Loucy (cell line): ENCODE results near the gene LAPTM4A.

Source experiments
- EZH2phosphoT487 ChIP-seq: fragments of 200-600 bp; IDR thresholded peaks from 2 replicates; pipeline ENCODE4 v1.6.1; 2018; ENCODE audit warnings: antibody characterized with exemption, mild to moderate bottlenecking, moderate library complexity, borderline replicate concordance
- TF ChIP-seq, protein P1 (sequence below): fragments of 200-600 bp; sonication (generic); conservative IDR thresholded peaks from 2 replicates; pipeline ENCODE4 v1.5.1; 2014; ENCODE audit warnings: mild to moderate bottlenecking, antibody characterized with exemption, low read length

DNA sequence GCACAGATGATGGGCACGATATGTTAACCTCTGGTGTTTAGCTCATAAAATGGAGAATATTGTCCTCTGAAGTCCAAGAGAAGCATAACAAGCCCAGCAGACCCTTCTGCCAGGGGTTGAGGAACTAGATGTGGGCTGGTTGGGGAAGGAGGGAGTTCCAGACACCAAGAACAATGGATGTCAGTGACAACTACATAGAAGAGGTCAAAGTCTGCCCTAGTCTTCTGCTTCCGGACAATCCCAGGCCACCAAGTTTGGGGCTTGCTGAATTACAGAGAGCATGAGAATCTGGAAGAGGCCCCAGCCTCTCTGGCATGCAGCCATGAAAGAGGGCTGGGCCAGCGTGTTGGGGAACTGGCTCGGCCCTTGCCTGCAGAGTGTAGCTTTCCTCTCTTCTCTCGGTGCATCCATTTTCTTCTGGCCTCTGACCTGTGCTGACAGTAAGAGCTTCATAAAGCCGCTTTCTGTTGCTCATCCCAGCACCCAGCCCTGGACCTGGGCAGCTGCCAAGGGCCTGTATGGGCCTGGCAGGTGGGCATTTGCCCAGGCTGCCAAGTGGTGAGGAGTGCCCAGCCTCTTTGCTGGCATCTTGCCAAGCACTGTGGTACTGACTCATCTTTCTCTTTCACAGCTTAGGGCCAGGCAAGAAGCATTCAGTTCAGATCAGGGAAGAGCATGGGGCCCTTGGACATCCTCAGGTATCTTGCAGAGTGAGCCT, 14.6 kb upstream of the LAPTM4A start:
- TF ChIP-seq, protein P1, sequence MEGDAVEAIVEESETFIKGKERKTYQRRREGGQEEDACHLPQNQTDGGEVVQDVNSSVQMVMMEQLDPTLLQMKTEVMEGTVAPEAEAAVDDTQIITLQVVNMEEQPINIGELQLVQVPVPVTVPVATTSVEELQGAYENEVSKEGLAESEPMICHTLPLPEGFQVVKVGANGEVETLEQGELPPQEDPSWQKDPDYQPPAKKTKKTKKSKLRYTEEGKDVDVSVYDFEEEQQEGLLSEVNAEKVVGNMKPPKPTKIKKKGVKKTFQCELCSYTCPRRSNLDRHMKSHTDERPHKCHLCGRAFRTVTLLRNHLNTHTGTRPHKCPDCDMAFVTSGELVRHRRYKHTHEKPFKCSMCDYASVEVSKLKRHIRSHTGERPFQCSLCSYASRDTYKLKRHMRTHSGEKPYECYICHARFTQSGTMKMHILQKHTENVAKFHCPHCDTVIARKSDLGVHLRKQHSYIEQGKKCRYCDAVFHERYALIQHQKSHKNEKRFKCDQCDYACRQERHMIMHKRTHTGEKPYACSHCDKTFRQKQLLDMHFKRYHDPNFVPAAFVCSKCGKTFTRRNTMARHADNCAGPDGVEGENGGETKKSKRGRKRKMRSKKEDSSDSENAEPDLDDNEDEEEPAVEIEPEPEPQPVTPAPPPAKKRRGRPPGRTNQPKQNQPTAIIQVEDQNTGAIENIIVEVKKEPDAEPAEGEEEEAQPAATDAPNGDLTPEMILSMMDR, result no peak
- no peak for TF ChIP-seq EZH2phosphoT487
